ENCODE data around the gene PLAAT3. TPM values are rescaled to one million over a fixed set of nuclear protein-coding genes. Genes with fewer than 3 reads are reported as not detected.
"Not testable (repeated sequence)": the region's sequence is repeated elsewhere in the genome, so short reads cannot be mapped to it uniquely, and the experiment has no call there.

The PLAAT3 gene
- total RNA-seq, 1 experiment from 2014 or later = 3.6 TPM

GRCh38 chr11:63643205-63643604, 29.0 kb upstream of the PLAAT3 start:
- BruUV-seq (replicated peaks) = no TSS peak
- H3K4me3 Mint-ChIP-seq (ENCODE audit: unreplicated experiment) = no peak overlapping the region
- no peak for TF ChIP-seq CTCF (IDR thresholded peaks at IDR 0.05; ENCODE audit: unreplicated experiment)
- peaks cover 86% of the 10 kb centered on the region for H3K36me3 Mint-ChIP-seq (ENCODE audit: insufficient read depth, unreplicated experiment)
- intact Hi-C loops (cut with micrococcal nuclease) = no loop called here
- no peaks in the 10 kb centered on the region for H3K9me3 Mint-ChIP-seq (ENCODE audit: unreplicated experiment)
- H3K27me3 Mint-ChIP-seq (ENCODE audit: insufficient read depth, unreplicated experiment) = no peaks in the 10 kb centered on the region
- no peaks in the 10 kb centered on the region for H3K4me1 Mint-ChIP-seq (ENCODE audit: insufficient read depth, unreplicated experiment)
- DNase-seq (ENCODE audit: unreplicated experiment) = no peak
- CTCF ChIA-PET = interaction anchor here (0.6 to 10.4 kb wide), 6 partner anchors 95 to 668 kb away, joined by 3 to 127 read pairs (median 4); no protein-coding TSS in a partner anchor
- POLR2A ChIA-PET = interaction anchor here (0.9 to 1.4 kb wide), 2 partner anchors 24 to 28 kb away, joined by 3 to 5 read pairs; partner anchors contain the start of gene ATL3
- H3K27ac Mint-ChIP-seq (ENCODE audit: low read depth, unreplicated experiment) = no peak overlapping the region

- ChIA-PET POLR2A (interaction anchor here (1.0 to 2.2 kb wide), 3 partner anchors 16 to 40 kb away, joined by 3 to 10 read pairs (median 5); partner anchors contain the start of genes ATL3 and RTN3), CTCF (interaction anchor here (0.8 to 10.4 kb wide), 6 partner anchors 12 to 308 kb away, joined by 3 to 160 read pairs (median 5); no protein-coding TSS in a partner anchor)
- Mint-ChIP-seq H3K27me3 (ENCODE audit: insufficient read depth, unreplicated experiment) (no peaks in the 10 kb centered on the region), H3K9me3 (ENCODE audit: unreplicated experiment) (no peaks in the 10 kb centered on the region), H3K36me3 (ENCODE audit: insufficient read depth, unreplicated experiment) (peaks cover 82% of the 10 kb centered on the region), H3K4me3 (ENCODE audit: unreplicated experiment) (no peak overlapping the region), H3K27ac (ENCODE audit: low read depth, unreplicated experiment) (peak overlapping the region; percentile 14), H3K4me1 (ENCODE audit: insufficient read depth, unreplicated experiment) (no peaks in the 10 kb centered on the region)
- no TSS peak for BruUV-seq (replicated peaks)
- no peak for DNase-seq (ENCODE audit: unreplicated experiment)
- TF ChIP-seq CTCF (IDR thresholded peaks at IDR 0.05; ENCODE audit: unreplicated experiment) = peak; percentile 12
- intact Hi-C loops (cut with micrococcal nuclease) = no loop called here
Measured at GRCh38 chr11:63641727-63642126, 27.5 kb upstream of the PLAAT3 start.

GRCh38 chr11:63639199-63639832, 25.1 kb upstream of the PLAAT3 start:
- peaks cover 6% of the 10 kb centered on the region for H3K4me1 Mint-ChIP-seq (ENCODE audit: insufficient read depth, unreplicated experiment)
- H3K36me3 Mint-ChIP-seq (ENCODE audit: insufficient read depth, unreplicated experiment) = peaks cover 82% of the 10 kb centered on the region
- H3K27ac Mint-ChIP-seq (ENCODE audit: low read depth, unreplicated experiment) = no peak overlapping the region
- H3K9me3 Mint-ChIP-seq (ENCODE audit: unreplicated experiment) = no peaks in the 10 kb centered on the region
- no peaks in the 10 kb centered on the region for H3K27me3 Mint-ChIP-seq (ENCODE audit: insufficient read depth, unreplicated experiment)
- no peak overlapping the region for H3K4me3 Mint-ChIP-seq (ENCODE audit: unreplicated experiment)
- no TSS peak for BruUV-seq (replicated peaks)
- TF ChIP-seq CTCF (IDR thresholded peaks at IDR 0.05; ENCODE audit: unreplicated experiment) = peak; percentile 33
- intact Hi-C loops (cut with micrococcal nuclease) = loop anchor here (1.0 to 10.0 kb wide), 2 partner anchors 99 to 305 kb away; no protein-coding TSS in a partner anchor
- DNase-seq (ENCODE audit: unreplicated experiment) = no peak
- POLR2A ChIA-PET = interaction anchor here (1.0 to 2.0 kb wide), 6 partner anchors 24 to 160 kb away, joined by 3 to 8 read pairs (median 4); partner anchors contain the start of genes ATL3 and RTN3
- CTCF ChIA-PET = interaction anchor here (0.6 to 10.4 kb wide), 27 partner anchors 13 to 729 kb away, joined by 3 to 160 read pairs (median 3); no protein-coding TSS in a partner anchor

GRCh38 chr11:63638436-63638835, 24.2 kb upstream of the PLAAT3 start:
- ChIA-PET CTCF (interaction anchor here (0.5 to 10.4 kb wide), 24 partner anchors 8 to 733 kb away, joined by 3 to 160 read pairs (median 4); no protein-coding TSS in a partner anchor), POLR2A (interaction anchor here (1.3 to 2.0 kb wide), 5 partner anchors 25 to 159 kb away, joined by 3 to 8 read pairs (median 4); partner anchors contain the start of genes ATL3 and RTN3)
- H3K27me3 Mint-ChIP-seq (ENCODE audit: insufficient read depth, unreplicated experiment); H3K4me3 Mint-ChIP-seq (ENCODE audit: unreplicated experiment); H3K4me1 Mint-ChIP-seq (ENCODE audit: insufficient read depth, unreplicated experiment); BruUV-seq (replicated peaks); H3K27ac Mint-ChIP-seq (ENCODE audit: low read depth, unreplicated experiment); DNase-seq (ENCODE audit: unreplicated experiment); H3K9me3 Mint-ChIP-seq (ENCODE audit: unreplicated experiment): not testable (repeated sequence)
- H3K36me3 Mint-ChIP-seq (ENCODE audit: insufficient read depth, unreplicated experiment) = peaks cover 82% of the 10 kb centered on the region
- intact Hi-C loops (cut with micrococcal nuclease) = loop anchor here (10.0 kb wide), 1 partner anchor 306 kb away; no protein-coding TSS in a partner anchor
